IMR-90 (cell line): ENCODE data around the gene DNAH17.

ENCODE experiments used
- BHLHE40 ChIP-seq: fragments of 150-350 bp; IDR thresholded peaks from 2 replicates; pipeline ENCODE4 v1.6.1; 2016; ENCODE audit warnings: mild to moderate bottlenecking, low read depth, low read length
- CHD1 ChIP-seq: IDR thresholded peaks from 2 replicates; pipeline ENCODE4 v1.6.1; 2012; ENCODE audit warnings: low read depth, low read length, improper control_type of control experiment
- CTCF ChIP-seq: conservative IDR thresholded peaks from 2 replicates; pipeline ENCODE4 v1.5.1; 2012; ENCODE audit warnings: mild to moderate bottlenecking, low read depth, low read length, improper control_type of control experiment
- ELK1 ChIP-seq: fragments of 150-350 bp; IDR thresholded peaks from 2 replicates; pipeline ENCODE4 v1.6.1; 2016; ENCODE audit warnings: low read depth, mild to moderate bottlenecking, low read length, moderate library complexity, borderline replicate concordance
- MAFK ChIP-seq: IDR thresholded peaks from 2 replicates; pipeline ENCODE4 v1.6.1; 2012; ENCODE audit warnings: low read depth, low read length, improper control_type of control experiment
- MAZ ChIP-seq: IDR thresholded peaks from 2 replicates; pipeline ENCODE4 v1.6.1; 2012; ENCODE audit warnings: low read depth, mild to moderate bottlenecking, low read length, improper control_type of control experiment, moderate library complexity, borderline replicate concordance
- MXI1 ChIP-seq: IDR thresholded peaks from 2 replicates; pipeline ENCODE4 v1.6.1; 2012; ENCODE audit warnings: low read depth, mild to moderate bottlenecking, low read length, moderate library complexity, borderline replicate concordance
- POLR2A ChIP-seq: IDR thresholded peaks from 2 replicates; pipeline ENCODE4 v1.6.1; 2012; ENCODE audit warnings: mild to moderate bottlenecking, low read depth, low read length
- RAD21 ChIP-seq: IDR thresholded peaks from 2 replicates; pipeline ENCODE4 v1.6.1; 2012; ENCODE audit warnings: low read length, improper control_type of control experiment
- RCOR1 ChIP-seq: IDR thresholded peaks from 2 replicates; pipeline ENCODE4 v1.6.1; 2012; ENCODE audit warnings: mild to moderate bottlenecking, low read length, improper control_type of control experiment; ENCODE audit not compliant: insufficient replicate concordance
- SMC3 ChIP-seq: fragments of 150-350 bp; IDR thresholded peaks from 2 replicates; pipeline ENCODE4 v1.6.1; 2016; ENCODE audit warnings: low read depth, mild to moderate bottlenecking, antibody characterized with exemption, low read length, moderate library complexity
- USF2 ChIP-seq: fragments of 150-350 bp; IDR thresholded peaks from 2 replicates; pipeline ENCODE4 v1.6.1; 2017; ENCODE audit warnings: mild to moderate bottlenecking, antibody characterized with exemption, low read length, low read depth

GRCh38 chr17:78621720-78622490 is 44.7 kb upstream of the DNAH17 start:
- TF ChIP-seq CTCF (no peak), MAFK (no peak), POLR2A (no peak), RAD21 (no peak), MAZ (no peak), ELK1 (no peak), SMC3 (no peak), RCOR1 (no peak), BHLHE40 (no peak), USF2 (no peak), MXI1 (no peak), CHD1 (no peak)
